K562 (cell line): Measurements from ENCODE around the gene TMED7. TPM values are rescaled to one million over a fixed set of nuclear protein-coding genes. Genes with fewer than 3 reads are reported as not detected.

Experiments
- ARHGAP35 ChIP-seq: fragments of 450-650 bp; IDR thresholded peaks from 2 replicates; pipeline ENCODE4 v1.6.1; 2018; ENCODE audit not compliant: partially characterized antibody
- CXXC5 ChIP-seq: fragments of 250-450 bp; sonication (Bioruptor Pico); IDR thresholded peaks from 2 replicates; pipeline ENCODE4 v1.8.0; 2022; ENCODE audit warnings: inconsistent platforms, mild to moderate bottlenecking, moderate library complexity
- DNMT1 ChIP-seq: fragments of 450-650 bp; IDR thresholded peaks from 2 replicates; pipeline ENCODE4 v1.6.1; 2016; ENCODE audit warnings: antibody characterized with exemption, mild to moderate bottlenecking
- ETV1 ChIP-seq: fragments of 450-650 bp; conservative IDR thresholded peaks from 2 replicates; pipeline ENCODE4 v1.6.1; 2016; ENCODE audit warnings: missing genetic modification characterization, control low read depth, low read depth, missing compliant biosample characterization
- MAZ ChIP-seq, 2 experiments: fragments of 450-650 bp in 1 of 2; sonication (generic) in 1 of 2; formaldehyde crosslinking; IDR thresholded peaks in 1 of 2; conservative IDR thresholded peaks in 1 of 2; 2 replicates each; pipeline versions ENCODE4 v1.4.0 to v1.5.0; 2020; ENCODE audit warnings: mild to moderate bottlenecking in 1 of 2, missing genetic modification reagents in 1 of 2
- RFX1 ChIP-seq: fragments of 450-650 bp; IDR thresholded peaks from 2 replicates; pipeline ENCODE4 v1.6.1; 2016; ENCODE audit warnings: mild to moderate bottlenecking, moderate library complexity
- TARDBP ChIP-seq: fragments of 450-650 bp; IDR thresholded peaks from 2 replicates; pipeline ENCODE4 v1.6.1; 2016
- YY1 ChIP-seq, 3 experiments: IDR thresholded peaks; 2 replicates each; pipeline ENCODE4 v1.6.1; 2011; ENCODE audit warnings: low read length in 2 of 3, mild to moderate bottlenecking in 2 of 3, moderate library complexity in 2 of 3, borderline replicate concordance in 1 of 3, control low read depth in 1 of 3, low read depth in 1 of 3; ENCODE audit not compliant: insufficient read depth in 3 of 3, insufficient replicate concordance in 2 of 3, control insufficient read depth in 1 of 3, insufficient read length in 1 of 3; ENCODE audit errors: extremely low read depth in 1 of 3
- ZEB2 ChIP-seq: fragments of 450-650 bp; IDR thresholded peaks from 2 replicates; pipeline ENCODE4 v1.6.1; 2016
- polyA plus RNA-seq, 8 experiments: library from polyadenylated mRNA; depleted of rRNA in 4 of 8; stranded (reverse) in 5 of 8; unstranded in 3 of 8; fragments of >200 nt; fragmentation: Nextera tagmentation in 2 of 8; fragmentation: Illumina TruSeq in 1 of 8; extraction: Ambion mirVana in 2 of 8; extraction: Trizol in 1 of 8; gene quantifications; 2 replicates each; pipeline versions ENCODE4 v1.2.1 to v1.2.3, GENCODE V29; 2011 to 2014; ENCODE audit warnings: inconsistent platforms in 1 of 8, missing spikeins in 1 of 8
- total RNA-seq, 7 experiments: library from RNA; depleted of rRNA in 6 of 7; stranded (reverse); fragments of >200 nt in 6 of 7; fragmentation: Illumina TruSeq in 2 of 7; extraction: Trizol in 2 of 7; gene quantifications; 2 replicates each; pipeline versions ENCODE4 v1.2.1 to v1.2.3, GENCODE V29; 2011 to 2021; ENCODE audit warnings: low replicate concordance in 1 of 7
- TF ChIP-seq, protein P1 (sequence below): IDR thresholded peaks from 2 replicates; pipeline ENCODE4 v1.6.1; 2012; ENCODE audit warnings: low read depth, low read length, improper control_type of control experiment, borderline replicate concordance
- TF ChIP-seq, protein P2 (sequence below): sonication (generic); formaldehyde crosslinking; IDR thresholded peaks from 2 replicates; pipeline ENCODE4 v1.9.0; 2022; ENCODE audit warnings: mild to moderate bottlenecking, missing genetic modification reagents
- TF ChIP-seq, protein P3 (sequence below): fragments of 200-800 bp; sonication (Bioruptor generic); IDR thresholded peaks from 2 replicates; pipeline ENCODE4 v1.6.1; 2017; ENCODE audit warnings: missing genetic modification characterization, missing compliant biosample characterization
- TF ChIP-seq, protein P4 (sequence below), 2 experiments: fragments of 250-450 bp in 1 of 2; fragments of 450-650 bp in 1 of 2; sonication (Bioruptor Pico) in 1 of 2; IDR thresholded peaks; 2 replicates each; pipeline versions ENCODE4 v1.6.1 to v1.8.0; 2016 to 2021; ENCODE audit warnings: mild to moderate bottlenecking in 2 of 2, moderate library complexity in 2 of 2, missing compliant biosample characterization in 1 of 2, missing genetic modification characterization in 1 of 2
- TF ChIP-seq, protein P5 (sequence below): IDR thresholded peaks from 3 replicates; pipeline ENCODE4 v1.6.1; 2011; ENCODE audit warnings: borderline replicate concordance, mild to moderate bottlenecking; ENCODE audit not compliant: insufficient read length, insufficient read depth
- TF ChIP-seq, protein P6 (sequence below): fragments of 250-450 bp; sonication (Bioruptor Pico); IDR thresholded peaks from 2 replicates; pipeline ENCODE4 v1.8.0; 2022; ENCODE audit warnings: moderate library complexity, mild to moderate bottlenecking, inconsistent platforms
- TF ChIP-seq, protein P7 (sequence below): fragments of 450-650 bp; formaldehyde crosslinking; IDR thresholded peaks from 2 replicates; pipeline ENCODE4 v1.4.0; 2022; ENCODE audit warnings: missing genetic modification characterization

TMED7 gene
- total and polyA plus RNA-seq, 9 of the 15 experiments (the other 6 are each of a cell fraction or from before 2014, with no cell fraction given) = 15.9 to 93.4 (median 41.7) TPM

DNA sequence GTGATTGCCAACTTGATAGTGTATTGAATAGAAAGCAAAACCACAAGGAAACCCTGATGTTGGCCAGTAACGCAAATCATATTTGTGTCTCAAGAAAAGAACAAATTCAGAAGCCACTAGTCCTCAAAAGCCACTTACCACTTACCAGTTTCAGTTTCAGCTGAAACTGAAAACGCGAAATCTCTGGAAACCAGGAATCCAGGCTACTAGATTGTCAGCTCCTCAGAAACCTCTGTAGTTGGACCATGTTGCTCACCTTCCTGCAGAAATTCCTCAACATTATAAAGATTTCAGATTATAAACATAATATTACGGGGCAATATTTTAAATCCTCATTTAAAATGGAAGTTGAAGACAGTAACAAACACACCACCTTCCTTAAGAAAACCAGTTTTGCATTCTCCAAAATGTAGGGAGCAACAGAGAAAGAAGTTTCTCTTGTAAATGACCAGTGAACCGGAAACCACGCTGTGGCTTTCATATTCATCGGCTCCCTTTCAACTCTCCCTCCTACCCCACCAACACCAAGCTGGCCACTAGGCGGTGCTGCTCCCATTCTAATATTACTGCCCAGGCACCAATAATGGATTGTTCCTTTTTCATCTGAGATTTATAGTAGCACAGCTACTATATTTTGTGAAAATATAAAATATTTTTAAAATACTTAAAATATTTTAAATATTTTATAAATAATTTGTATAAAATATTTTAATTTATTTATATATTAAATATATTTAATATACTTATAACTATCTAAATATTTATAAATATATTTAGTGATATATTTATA is 8.7 kb upstream of the TMED7 start (continued):
- TF ChIP-seq, protein P1, sequence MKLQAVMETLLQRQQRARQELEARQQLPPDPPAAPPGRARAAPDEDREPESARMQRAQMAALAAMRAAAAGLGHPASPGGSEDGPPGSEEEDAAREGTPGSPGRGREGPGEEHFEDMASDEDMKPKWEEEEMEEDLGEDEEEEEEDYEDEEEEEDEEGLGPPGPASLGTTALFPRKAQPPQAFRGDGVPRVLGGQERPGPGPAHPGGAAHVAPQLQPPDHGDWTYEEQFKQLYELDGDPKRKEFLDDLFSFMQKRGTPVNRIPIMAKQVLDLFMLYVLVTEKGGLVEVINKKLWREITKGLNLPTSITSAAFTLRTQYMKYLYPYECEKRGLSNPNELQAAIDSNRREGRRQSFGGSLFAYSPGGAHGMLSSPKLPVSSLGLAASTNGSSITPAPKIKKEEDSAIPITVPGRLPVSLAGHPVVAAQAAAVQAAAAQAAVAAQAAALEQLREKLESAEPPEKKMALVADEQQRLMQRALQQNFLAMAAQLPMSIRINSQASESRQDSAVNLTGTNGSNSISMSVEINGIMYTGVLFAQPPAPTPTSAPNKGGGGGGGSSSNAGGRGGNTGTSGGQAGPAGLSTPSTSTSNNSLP = no peak
- TF ChIP-seq ZEB2 (no peak), RFX1 (no peak), ETV1 (tag) (peak; percentile 61; the same call in 1 of the 2 replicates), CXXC5 (CRISPR knock-in tag) (peak; percentile 45; the same call in 1 of the 2 replicates), ARHGAP35 (no peak), YY1 (IDR thresholded peaks at IDR 0.05; ENCODE audit: borderline replicate concordance in 1 of 3, control insufficient read depth in 1 of 3, extremely low read depth in 1 of 3, insufficient read depth in 3 of 3, insufficient read length in 1 of 3, insufficient replicate concordance in 2 of 3, low read depth in 1 of 3, low read length in 2 of 3) (peak in 2 of 3 experiments; percentile 12 to 20), TARDBP (no peak), MAZ (CRISPR knock-in tag; conservative IDR thresholded peaks at IDR 0.05 in 1 of 2, IDR thresholded peaks at IDR 0.05 in 1 of 2) (0 out of 4 replicates have a peak, but pooled peaks of 1 of the 2 experiments have one; percentile 30), DNMT1 (no peak)
- TF ChIP-seq, protein P2, sequence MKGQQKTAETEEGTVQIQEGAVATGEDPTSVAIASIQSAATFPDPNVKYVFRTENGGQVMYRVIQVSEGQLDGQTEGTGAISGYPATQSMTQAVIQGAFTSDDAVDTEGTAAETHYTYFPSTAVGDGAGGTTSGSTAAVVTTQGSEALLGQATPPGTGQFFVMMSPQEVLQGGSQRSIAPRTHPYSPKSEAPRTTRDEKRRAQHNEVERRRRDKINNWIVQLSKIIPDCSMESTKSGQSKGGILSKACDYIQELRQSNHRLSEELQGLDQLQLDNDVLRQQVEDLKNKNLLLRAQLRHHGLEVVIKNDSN = no peak
- TF ChIP-seq, protein P3, sequence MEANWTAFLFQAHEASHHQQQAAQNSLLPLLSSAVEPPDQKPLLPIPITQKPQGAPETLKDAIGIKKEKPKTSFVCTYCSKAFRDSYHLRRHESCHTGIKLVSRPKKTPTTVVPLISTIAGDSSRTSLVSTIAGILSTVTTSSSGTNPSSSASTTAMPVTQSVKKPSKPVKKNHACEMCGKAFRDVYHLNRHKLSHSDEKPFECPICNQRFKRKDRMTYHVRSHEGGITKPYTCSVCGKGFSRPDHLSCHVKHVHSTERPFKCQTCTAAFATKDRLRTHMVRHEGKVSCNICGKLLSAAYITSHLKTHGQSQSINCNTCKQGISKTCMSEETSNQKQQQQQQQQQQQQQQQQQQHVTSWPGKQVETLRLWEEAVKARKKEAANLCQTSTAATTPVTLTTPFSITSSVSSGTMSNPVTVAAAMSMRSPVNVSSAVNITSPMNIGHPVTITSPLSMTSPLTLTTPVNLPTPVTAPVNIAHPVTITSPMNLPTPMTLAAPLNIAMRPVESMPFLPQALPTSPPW = peak; percentile 21; the same call in 1 of the 2 replicates
- TF ChIP-seq, protein P4, sequence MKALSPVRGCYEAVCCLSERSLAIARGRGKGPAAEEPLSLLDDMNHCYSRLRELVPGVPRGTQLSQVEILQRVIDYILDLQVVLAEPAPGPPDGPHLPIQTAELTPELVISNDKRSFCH (CRISPR knock-in tag; IDR thresholded peaks at IDR 0.05) = no peak
- TF ChIP-seq, protein P4 (tag; IDR thresholded peaks at IDR 0.05) = no peak
- TF ChIP-seq, protein P5, sequence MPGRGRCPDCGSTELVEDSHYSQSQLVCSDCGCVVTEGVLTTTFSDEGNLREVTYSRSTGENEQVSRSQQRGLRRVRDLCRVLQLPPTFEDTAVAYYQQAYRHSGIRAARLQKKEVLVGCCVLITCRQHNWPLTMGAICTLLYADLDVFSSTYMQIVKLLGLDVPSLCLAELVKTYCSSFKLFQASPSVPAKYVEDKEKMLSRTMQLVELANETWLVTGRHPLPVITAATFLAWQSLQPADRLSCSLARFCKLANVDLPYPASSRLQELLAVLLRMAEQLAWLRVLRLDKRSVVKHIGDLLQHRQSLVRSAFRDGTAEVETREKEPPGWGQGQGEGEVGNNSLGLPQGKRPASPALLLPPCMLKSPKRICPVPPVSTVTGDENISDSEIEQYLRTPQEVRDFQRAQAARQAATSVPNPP = no peak
- TF ChIP-seq, protein P6, sequence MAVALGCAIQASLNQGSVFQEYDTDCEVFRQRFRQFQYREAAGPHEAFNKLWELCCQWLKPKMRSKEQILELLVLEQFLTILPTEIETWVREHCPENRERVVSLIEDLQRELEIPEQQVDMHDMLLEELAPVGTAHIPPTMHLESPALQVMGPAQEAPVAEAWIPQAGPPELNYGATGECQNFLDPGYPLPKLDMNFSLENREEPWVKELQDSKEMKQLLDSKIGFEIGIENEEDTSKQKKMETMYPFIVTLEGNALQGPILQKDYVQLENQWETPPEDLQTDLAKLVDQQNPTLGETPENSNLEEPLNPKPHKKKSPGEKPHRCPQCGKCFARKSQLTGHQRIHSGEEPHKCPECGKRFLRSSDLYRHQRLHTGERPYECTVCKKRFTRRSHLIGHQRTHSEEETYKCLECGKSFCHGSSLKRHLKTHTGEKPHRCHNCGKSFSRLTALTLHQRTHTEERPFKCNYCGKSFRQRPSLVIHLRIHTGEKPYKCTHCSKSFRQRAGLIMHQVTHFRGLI = no peak
- TF ChIP-seq, protein P7, sequence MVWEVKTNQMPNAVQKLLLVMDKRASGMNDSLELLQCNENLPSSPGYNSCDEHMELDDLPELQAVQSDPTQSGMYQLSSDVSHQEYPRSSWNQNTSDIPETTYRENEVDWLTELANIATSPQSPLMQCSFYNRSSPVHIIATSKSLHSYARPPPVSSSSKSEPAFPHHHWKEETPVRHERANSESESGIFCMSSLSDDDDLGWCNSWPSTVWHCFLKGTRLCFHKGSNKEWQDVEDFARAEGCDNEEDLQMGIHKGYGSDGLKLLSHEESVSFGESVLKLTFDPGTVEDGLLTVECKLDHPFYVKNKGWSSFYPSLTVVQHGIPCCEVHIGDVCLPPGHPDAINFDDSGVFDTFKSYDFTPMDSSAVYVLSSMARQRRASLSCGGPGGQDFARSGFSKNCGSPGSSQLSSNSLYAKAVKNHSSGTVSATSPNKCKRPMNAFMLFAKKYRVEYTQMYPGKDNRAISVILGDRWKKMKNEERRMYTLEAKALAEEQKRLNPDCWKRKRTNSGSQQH (CRISPR knock-in tag) = no peak
